HG02610 (cell line): ENCODE data around the gene SREBF1.
A peak's percentile ranks its signal among the peaks of the same experiment; 100 is the strongest.

Experiments
- ATAC-seq: cut with Tn5 transposase; IDR thresholded peaks from one replicate; pipeline ENCODE4 v1.9.1; 2021; ENCODE audit warnings: mild to moderate bottlenecking, moderate library complexity; ENCODE audit not compliant: unreplicated experiment

The SREBF1 gene

GRCh38 chr17:17842111-17842876 is 5.5 kb upstream of the SREBF1 start:
- ATAC-seq = no peak

- ATAC-seq = no peak
Measured at GRCh38 chr17:17841601-17842025, 4.8 kb upstream of the SREBF1 start.

GRCh38 chr17:17840751-17841591 is 4.2 kb upstream of the SREBF1 start:
- no peak for ATAC-seq

GRCh38 chr17:17839791-17840707 is 3.3 kb upstream of the SREBF1 start:
- peak; percentile 73 for ATAC-seq

GRCh38 chr17:17837966-17838962 is 1.5 kb upstream of the SREBF1 start:
- no peak for ATAC-seq

- no peak for ATAC-seq
Measured at GRCh38 chr17:17837380-17837821, 615 bp upstream of the SREBF1 start.

GRCh38 chr17:17836250-17836817 is 452 bp downstream of the SREBF1 start:
- peak; percentile 55 for ATAC-seq

GRCh38 chr17:17835415-17836249 is 1.2 kb downstream of the SREBF1 start:
- no peak for ATAC-seq

GRCh38 chr17:17834974-17835373 is 1.8 kb downstream of the SREBF1 start:
- ATAC-seq = no peak

- ATAC-seq = no peak
Measured at GRCh38 chr17:17833658-17834357, 3.0 kb downstream of the SREBF1 start.

GRCh38 chr17:17832032-17832363 is 4.8 kb downstream of the SREBF1 start:
- no peak for ATAC-seq

- ATAC-seq = no peak
Measured at GRCh38 chr17:17831208-17832031, 5.4 kb downstream of the SREBF1 start.

GRCh38 chr17:17830740-17831207 is 6.0 kb downstream of the SREBF1 start:
- ATAC-seq = no peak

GRCh38 chr17:17830269-17830567 is 6.6 kb downstream of the SREBF1 start:
- no peak for ATAC-seq

- no peak for ATAC-seq
Measured at GRCh38 chr17:17827826-17828621, 8.8 kb downstream of the SREBF1 start.
